ENCODE results near the gene IFT57.
"Not testable (repeated sequence)": the region's sequence is repeated elsewhere in the genome, so short reads cannot be mapped to it uniquely, and the experiment has no call there.

Gene IFT57

DNA sequence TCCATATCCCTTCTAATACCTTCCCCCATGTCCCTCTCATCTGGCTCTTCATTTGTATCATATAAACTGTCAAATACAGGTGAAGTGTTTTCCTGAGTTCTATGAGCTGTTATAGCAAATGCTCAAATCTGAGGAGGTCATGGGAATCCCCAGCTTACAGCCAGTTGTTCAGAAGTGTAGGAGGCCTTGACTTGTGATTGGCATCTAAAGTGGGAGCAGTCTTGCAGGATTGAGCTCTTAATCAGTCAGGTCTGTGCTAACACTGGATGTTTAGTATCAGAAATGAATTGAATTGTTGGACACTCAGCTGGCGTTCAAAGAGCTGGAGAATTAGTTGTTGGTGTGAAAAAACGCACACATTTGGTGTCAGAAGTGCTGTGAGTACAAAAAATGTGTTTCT, 65.0 kb downstream of the IFT57 start:
- DNase-seq: no peak

DNA sequence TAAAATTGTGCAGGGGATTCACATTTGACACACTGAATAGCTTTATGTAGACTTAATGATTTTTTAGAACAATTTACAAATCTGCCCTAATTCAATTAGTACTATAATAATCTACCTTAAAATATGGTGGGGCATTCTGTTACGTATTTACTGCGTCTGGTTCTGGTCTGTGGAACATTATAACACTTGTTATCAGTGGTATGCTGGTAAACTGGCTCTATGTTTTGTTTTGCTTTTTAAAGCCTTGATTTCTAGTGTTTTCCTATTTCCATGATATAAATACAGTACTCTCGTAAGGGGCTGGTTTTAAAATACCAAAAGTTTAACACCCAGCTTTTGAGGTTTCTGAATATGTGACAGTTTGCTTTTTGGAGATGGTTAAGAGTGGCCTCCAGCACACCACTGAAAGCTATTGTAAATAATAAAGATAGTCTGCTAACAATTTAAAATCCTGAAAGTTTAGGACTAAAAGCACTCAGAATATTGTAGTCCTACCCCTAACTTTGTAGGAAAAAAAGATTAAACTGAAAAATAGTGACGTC, 65.8 kb downstream of the IFT57 start:
- DNase-seq: no peak

DNA sequence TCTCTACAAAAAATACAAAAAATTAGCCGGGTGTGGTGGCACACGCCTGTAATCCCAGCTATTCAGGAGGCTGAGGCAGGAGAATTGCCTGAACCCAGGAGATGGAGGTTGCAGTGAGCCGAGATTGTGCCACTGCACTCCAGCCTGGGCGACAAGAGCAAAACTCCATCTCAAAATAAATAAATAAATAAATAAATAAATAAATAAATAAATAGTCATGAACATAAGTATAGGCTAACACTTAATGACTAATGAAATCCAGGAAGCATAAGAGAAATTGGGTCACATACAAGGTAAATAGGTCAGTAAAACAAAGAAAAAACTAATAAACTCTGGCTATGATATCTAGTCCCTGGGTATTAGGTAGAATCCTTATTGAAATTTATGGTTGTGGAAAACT, 66.6 kb downstream of the IFT57 start:
- not testable (repeated sequence) for DNase-seq

- peak; percentile 66 for DNase-seq
These were observed 68.7 kb downstream of the IFT57 start for GRCh38 chr3:108153451-108153981.

- DNase-seq: no peak
These were observed 70.0 kb downstream of the IFT57 start for GRCh38 chr3:108152274-108152673.

GRCh38 chr3:108150200-108150599, 72.0 kb downstream of the IFT57 start:
- no peak for DNase-seq

DNA sequence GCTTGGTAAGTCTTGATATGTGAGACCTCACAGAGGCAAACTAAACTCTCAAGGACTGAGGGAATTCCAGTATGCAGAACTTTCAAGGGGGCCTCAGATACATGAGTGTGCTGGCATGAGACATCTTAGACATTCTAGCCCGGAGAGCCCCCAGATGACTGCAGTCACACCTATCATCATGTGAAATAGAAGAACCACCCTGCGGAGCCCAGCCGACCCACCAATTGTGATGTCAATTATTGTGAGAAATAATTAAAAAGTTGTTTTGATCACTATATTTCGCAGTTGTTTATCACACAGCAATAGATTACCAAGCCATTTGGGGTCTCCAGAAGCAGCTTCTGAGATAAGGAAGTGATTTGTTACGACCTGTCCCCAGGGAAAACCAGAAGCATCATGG, 76.1 kb downstream of the IFT57 start:
- no peak for DNase-seq

DNA sequence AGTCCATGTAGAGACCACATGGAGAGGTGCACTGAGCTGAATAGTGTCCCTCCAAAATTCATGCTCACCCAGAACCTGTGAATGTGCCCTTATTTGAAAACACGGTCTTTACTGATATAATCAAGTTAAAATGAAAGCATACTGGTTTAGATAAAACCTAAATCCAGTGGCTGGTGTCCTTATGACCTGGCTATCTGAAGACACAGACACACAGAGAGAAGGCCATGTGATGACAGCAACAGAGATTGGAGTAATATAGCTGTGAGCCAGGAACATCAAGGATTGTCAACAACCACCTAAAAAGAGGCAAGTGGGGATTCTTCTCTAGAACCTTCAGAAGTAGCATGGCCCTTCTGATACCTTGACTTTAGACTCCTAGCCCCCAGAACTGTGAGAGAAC, 76.6 kb downstream of the IFT57 start:
- DNase-seq: no peak

DNA sequence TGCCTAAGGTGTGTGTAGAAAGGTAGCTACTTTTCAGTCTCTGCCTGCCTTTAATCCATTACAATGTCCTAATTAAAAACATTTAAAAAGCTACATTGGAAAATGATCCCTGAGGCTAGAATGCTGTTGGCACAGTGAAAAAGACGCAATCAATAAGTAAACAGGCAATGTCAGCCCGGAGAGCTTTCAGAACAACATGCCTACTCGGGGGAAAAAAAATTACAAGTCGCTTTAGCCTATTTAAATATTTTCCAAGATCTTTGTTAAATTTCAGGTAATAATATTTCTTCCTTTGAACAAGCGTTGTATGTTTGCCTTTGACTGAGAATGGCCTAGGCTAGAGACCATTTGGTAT, 84.8 kb downstream of the IFT57 start:
- DNase-seq: no peak

DNA sequence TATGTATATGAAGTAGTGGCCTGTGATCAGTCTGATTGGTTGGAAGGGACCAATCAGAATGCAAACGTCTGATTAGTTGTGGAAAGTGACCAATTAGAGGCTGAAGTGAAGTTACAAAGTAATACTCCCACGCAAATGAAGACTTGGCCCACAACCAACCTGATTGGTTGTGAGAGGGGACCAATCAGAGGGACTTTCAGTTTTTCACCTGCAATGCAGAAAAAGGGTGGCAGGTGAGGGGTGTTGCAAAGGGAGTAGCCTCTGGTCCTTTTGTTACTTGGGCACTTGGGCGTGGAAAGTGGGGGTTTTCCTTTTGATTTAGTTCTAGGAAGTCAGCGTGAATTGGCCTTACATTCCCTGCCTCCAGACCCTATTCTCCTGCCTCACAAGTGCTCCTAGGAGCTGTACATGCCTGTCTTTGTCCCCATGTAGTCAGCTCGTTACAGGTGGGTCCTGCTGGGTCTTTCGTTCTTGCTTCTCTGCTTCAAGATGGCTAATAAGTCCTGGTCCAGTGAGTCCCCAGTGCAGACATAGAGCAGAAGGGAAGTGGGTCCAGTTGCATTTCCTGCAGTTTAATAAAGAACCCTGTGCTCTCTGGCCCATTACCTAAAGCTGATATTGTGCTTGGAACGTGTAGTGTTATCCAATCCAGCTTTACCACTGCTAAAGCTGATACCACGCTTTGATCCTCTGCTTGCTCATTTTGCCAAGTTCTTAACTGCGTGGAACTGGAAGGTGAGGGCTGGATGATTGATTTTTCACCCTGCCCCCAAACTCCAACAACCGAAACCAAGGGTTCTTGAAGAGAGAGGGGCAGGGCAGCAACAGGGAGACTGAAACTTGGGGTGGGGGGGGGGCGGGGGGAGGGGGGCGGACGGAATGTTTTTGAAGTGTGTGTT, 85.4 kb downstream of the IFT57 start:
- no peak for DNase-seq

DNA sequence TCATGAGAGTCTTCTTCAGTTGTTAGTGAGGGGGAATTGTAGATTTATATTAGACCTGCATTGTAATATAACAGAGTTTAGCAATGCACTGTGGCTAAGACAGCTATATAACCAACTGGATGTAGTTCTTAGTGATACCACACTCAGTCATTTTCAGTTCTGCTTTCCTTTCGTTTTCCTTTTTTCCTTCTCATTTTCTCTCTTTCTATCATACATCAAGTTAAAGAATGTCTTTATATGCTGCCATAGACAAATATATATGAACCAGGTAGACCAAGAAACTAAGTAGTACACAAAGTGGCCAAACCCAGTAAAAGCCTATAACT, 87.7 kb downstream of the IFT57 start:
- no peak for DNase-seq

DNA sequence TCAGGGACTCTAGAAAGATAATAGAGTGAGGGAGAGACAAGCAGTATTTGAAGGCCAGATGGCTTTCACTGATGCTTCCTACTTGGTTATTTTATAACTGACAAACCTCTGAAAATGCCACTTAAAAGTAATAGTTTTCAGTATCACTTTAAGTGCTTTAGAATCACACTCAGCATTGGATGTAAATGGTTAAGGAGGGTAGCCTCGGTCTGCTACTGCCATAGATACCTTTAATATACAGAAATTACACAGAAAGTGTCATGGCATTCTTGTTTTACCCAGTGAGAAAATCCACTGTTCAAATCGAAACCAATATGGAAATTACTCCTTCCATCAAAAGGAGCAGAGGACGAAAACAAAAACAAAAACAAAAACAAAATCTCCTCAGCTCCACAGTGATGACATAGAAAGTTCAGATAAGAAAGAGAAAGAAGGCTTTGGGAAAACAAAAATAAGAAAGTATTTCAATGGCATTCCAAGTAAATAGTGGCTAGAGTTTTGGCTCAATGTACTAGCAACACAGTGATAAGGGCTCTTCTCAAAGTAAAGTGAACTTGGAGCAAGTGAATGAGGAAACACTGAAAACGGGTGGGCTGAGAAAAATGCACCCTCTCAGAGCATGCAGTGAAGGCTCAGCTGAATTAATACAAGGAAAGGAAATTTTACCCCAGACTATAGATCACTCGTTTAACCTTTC, 88.2 kb downstream of the IFT57 start:
- no peak for DNase-seq

DNA sequence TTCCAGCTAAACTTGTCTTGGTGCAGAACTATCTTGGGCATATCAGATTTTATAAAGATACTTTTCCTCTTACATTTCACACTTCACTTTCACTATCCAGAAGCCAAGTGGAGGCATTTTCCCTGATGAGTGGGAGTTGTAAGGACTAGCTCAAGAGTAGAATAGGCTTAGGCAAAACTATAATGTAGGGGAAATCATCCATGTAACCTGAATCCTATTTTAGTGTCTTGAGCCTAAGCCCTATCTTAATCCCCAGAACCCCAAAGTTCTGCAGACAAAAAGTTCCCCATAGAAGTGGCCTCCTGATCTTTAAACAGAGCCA, 89.2 kb downstream of the IFT57 start:
- no peak for DNase-seq

- no peak for DNase-seq
These were observed 90.6 kb downstream of the IFT57 start for GRCh38 chr3:108131475-108132134.

DNA sequence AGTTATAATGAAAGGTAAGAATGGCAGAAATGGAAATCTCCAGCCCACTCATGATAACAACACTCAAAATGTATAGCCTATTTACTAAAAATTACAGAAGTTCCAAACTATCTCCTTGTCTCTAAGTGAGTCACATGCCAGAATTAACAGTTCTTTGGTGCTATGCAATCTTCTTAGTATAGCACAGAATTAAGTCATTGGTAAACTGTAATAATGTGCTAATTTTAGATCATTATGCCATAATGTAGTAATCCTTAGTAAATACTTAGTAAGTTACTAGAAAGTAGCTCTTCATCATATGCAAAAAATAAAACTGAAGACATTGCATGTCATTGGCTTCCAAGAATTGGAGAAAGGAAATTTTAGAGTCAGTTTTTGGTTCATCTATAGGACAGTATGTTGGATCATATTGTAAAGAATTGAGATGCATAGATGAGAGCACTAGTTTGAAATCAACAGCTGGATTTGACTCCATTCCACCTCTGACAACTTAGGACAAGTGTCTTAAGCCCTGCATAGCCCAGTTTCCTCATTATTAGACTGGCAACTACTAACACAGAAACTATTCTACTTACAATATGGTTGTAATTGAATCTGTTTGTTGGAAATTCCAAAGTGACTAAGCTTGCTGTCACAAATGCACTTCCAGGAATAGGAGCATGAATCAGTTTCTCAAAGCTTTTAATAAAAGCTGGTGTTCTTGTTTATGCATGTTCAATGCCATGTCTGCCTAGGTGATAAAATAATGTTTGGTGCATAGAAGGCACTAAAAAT, 91.3 kb downstream of the IFT57 start:
- DNase-seq: no peak

GRCh38 chr3:108130236-108130635, 92.0 kb downstream of the IFT57 start:
- no peak for DNase-seq

DNA sequence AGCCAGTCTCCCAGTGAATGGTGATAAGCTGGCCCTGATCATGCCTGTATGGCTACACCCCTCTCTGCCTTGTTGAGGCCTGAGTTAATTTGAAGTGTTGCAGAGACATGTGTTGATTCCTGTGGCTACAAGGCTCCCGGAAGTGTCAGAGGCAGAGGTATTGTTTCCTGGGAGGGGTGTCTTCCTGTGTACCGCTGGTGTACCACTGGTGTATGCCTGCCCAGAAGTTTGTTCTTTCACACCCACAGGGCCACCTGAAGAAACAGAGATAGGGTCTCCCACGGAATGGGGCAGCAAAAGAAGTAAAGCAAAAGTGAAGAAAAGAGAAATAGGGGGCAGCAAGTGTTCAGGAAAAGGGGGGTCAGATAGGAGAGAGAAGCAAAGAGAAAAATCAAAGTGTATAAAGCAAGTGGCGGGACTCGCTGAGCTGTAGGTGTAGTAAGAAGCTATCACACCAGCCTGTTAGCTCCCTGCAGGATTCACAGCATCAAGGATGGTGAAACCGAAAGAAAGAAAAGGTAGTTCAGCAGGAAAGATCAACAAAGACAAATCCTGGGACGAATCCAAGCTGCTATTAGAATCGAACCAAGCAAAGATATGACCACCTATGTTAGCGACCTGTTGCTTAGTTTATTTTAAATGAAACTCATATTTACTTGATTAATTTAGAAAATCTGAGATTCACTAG, 94.8 kb downstream of the IFT57 start:
- no peak for DNase-seq

DNA sequence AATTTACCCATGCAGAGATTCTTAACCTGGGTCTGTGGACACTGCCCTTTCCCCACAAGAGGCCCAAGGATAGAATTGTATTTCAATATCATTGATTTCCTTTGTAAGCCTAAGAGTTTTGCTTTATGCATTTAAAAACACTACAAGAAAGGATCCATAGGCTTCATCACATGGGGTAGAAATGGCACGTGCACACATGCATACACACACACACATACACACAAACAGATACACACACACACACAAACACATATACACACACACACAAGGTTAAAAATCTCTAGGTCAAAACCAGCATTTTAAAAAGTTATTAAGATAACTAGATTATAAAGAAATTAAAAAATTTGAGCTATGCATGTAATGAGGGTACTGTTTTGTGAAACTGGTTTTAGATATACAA, 95.9 kb downstream of the IFT57 start:
- DNase-seq: no peak

GRCh38 chr3:108125550-108126071, 96.6 kb downstream of the IFT57 start:
- DNase-seq: peak; percentile 91

- DNase-seq: no peak
These were observed 97.1 kb downstream of the IFT57 start for GRCh38 chr3:108125153-108125543.

GRCh38 chr3:108124337-108125152, 97.7 kb downstream of the IFT57 start:
- DNase-seq: peak; percentile 52
